Activated CD8-positive, alpha-beta memory T cell treated with anti-CD3 and anti-CD28 coated beads, Interleukin-2, amount 50 U/mL, for 48 hours (primary cell): ENCODE data around the gene TFE3.

Experiments
- DNase-seq: peaks from one replicate; pipeline ENCODE4 v3.0.0-alpha.2; 2020

The TFE3 gene

DNA sequence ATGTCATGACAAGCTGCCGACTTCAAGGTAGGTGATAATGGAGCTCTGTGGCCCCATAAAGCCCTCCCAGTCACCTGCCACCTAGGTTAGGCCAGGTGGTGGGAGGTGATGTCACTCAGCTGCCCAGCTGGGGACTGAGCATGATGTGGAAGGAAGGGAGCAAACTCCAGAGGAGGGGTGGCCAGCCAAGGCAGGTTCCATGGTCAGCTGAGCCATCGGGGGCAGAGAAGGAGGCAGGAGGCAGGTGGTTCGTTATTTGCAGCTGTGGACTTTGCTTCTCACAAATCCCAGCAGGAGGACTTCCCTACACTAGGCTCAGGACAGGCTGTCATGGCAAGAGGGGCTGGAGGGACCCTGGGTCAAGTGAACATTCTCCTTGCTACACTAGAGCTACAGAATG, 17.8 kb upstream of the TFE3 start:
- no peak for DNase-seq

DNA sequence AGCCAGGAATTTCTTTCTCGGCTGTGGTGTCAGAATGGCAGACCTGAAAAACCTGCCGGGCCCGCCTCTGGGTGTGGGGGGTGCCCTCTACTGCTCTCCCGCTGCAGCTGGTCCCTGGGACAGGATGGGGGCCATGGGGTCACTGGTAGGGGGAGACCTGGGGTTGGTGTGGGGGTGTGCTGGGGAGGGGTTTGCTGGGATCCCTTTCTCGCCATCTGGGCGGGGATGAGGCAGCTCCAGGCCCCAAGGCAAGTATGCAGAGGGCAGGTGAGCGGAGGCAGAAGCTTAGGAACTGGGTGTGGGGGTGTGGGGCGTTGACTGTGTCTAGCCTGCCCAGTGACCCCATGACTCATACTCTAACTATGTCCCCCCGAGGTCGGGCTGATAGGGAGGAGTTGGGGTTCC, 16.5 kb upstream of the TFE3 start:
- no peak for DNase-seq

DNA sequence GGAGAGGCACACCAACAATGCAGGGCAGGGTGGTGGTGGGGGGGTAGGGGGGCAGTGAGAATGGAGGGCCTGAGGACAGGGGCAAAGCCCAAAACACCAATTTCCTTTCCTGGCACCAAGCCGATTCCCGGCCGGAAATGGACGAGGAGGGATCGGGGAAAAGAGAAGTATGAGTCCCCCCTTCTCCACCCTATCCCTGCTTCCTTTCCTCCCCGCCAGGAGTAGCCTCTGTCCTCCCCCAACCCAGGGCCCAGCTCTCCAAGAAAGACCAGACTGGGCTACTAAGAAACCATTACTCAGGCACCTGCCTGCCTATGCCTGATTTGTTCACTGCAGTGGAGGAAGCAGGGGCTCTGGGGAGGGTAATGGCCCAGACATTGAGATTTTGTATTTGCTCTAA, 16.0 kb upstream of the TFE3 start:
- no peak for DNase-seq

DNA sequence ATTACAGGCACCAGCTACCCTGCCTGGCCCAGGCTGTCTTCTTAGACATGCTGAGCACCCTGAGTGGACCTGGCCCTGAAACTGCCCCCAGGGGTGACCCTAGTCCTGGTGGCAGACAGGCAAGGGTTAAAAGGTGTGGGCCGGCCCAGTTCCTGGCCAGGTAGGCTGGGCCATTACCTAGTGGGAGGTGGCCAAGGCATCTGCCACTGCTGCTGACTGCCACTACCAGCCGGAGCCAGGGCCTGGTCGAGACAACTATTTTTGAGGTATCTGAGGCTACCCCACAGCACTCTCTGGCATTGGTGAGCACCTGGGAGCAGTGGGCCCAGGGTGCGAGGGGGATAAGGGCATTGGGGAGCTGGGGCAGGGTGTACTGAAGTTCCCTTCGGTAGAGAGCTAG, 15.6 kb upstream of the TFE3 start, which contains the start of gene CCDC120:
Gene CCDC120, plus strand, starts transcription at position 206 of the 400 bp plus-strand sequence. CDS start 3,043 bp downstream, outside the sequence.
- DNase-seq = no peak

DNA sequence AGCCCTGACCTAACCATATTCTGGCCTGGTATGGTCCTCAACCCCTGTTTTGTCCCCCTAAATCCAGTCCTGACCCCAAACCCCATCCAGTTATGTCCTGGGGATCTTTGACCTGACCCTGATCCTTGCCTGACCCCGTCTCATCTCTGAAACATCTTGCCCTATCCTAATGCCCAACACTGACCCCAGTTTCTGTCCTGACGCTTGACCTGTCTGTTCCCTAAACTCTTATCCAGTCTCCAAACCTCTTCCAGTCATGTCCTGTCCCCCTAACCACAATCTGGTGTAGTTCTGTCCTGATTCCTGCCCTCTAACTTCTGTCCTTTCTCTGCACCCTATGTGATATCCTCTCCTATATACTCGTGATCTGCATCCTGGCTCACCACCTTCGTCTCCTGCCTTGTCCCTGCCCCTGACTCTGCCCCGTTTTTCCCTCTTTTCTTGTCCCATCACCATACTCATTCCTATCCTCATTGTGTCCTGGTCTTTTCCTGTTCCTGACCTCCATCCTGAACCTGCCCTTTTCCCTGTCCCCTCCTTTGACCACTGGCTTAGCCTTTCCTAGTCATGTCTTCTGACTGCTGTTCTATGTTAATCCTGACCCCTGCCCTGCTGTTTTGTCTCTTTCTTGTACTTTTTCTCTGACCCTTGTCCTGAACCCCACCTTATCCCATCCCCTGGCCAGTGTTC, 11.1 kb upstream of the TFE3 start:
- DNase-seq = no peak

GRCh38 chrX:49053223-49054072, 10.3 kb upstream of the TFE3 start:
- DNase-seq = peak; percentile 79

- DNase-seq = no peak
Observed at GRCh38 chrX:49043987-49044281, 777 bp upstream of the TFE3 start.

- DNase-seq = no peak
Observed at GRCh38 chrX:49042581-49043219, 457 bp downstream of the TFE3 start.

DNA sequence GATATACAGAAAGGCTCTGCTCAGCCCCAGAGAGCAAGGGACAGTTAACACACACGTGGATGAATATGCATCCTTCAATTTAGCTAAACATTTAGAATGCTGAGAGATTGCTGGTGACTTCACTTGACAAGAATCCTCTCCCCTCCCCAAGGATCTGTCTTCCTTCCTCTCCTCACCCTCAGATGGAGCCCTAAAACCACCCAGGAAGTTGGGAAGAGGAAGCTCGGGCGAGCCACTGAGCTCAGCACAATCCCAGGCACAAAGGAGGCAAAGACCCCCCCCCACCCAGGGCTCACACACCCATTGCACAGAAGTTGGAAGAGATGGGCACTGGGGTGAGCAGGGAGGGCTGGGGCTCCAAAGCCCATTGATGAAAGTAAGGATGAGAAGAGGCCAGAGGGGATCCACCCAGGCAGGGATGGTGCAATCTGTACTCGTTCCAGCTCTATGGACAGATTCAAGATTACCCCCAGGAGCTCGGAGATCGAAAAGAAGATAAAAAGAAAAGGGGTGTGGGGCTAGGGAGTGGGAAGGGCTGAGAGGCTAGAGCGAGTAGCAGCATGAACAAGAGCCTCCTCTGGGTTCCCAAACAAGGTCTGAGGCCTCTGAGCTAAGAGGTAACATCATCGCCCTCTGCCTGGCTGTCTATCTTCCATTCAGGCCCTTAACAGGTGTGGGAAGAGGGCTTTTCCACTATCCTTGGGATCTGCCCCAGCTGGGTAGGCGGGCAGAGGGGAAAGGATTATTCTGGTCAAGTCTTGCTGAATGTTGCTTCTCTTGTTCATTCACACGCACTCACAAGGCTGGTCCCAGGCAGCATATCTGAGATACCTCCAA, 1.2 kb downstream of the TFE3 start:
- DNase-seq = no peak

DNA sequence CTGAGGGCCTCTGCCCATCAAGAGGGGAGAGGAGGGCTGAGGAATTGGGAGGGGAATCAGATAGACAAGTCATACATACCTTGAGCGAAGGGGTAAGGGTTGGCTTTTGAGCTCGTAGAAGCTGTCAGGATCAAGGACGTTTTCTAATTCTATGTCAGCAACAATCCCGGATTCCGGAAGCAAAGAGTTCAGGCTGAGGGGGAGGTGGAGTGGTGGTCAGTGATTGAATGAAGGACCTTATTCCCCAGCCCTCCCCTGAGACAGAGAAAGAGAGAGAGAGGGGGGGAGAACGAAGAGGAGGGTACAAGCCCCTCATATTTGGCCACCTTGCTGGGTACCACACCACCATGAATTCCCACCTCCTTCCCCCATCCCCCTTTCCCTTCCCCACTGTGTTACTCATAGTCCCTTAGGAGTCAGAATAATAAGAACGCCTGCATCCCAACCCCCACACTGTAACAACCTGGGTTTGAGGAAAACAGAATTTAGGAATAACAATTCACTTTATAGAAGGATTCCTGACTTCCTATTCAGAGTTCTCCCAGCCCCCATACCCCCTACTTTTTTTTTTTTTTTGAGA, 2.7 kb downstream of the TFE3 start:
- DNase-seq = no peak

DNA sequence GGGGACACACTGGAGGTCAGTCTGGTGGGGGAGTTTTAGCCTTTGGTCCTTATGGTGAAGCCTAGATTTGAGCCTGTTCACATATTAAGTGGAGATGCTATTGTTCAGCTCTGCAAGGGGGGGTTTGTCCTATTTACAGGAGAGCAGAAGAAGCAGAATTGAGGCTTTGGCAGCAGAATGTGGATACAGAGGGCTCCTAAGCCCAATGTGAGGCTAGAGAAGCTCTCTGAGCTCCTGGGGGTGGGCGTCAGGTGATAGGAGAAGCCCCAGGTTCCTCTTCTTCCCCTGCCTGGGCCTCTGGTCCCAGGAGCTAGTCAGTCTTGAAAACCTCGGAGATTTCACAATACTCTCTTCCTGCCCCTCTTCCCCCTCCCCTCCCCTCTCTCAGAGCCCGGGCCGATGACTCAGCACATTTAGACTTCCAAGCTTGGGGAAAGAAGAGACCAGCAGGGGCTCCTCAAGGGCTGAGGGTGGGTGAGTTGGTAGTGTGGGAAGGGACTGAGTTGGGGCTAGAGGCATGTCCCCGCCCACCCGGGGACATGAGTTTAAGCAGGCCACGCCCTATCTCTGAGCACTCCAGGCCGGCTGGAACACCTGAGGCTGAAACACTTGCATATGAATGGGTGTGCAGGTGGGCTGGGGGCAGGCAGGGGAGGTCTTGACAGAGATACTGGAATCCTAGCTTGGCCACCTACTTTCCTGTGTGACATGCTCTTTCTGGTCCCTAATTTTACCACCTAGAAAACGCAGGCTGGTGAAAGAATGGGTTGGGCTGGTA, 3.4 kb downstream of the TFE3 start:
- DNase-seq = peak; percentile 55

DNA sequence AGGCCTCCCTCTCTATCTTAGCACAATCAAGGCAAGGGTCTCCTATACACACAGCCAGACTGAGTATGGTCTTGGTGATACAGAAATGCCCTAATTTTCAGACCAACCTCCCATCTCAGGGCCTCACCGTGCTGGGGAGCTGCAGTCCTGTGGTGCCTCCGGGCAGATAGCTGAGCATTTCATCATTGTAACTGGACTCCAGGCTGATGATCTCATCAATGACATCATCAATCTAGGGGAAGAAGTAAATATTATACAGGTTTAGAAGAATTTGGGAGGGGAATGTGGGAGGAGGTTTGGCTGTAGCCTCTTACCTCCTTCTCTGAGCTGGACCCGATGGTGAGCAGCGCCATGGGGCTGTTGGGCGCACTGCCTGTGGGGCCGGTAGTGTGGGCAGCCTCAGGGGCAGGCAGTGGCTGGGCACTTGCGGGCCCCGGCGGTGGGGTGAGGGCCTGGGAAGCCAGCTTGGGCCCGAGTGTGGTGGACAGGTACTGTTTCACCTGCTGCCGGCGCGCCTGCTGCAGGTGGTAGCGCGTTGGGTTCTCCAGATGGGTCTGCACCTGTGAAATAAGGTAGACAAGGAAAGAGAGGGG, 5.2 kb downstream of the TFE3 start:
- no peak for DNase-seq

GRCh38 chrX:49030283-49030682, 12.9 kb downstream of the TFE3 start:
- DNase-seq = no peak

DNA sequence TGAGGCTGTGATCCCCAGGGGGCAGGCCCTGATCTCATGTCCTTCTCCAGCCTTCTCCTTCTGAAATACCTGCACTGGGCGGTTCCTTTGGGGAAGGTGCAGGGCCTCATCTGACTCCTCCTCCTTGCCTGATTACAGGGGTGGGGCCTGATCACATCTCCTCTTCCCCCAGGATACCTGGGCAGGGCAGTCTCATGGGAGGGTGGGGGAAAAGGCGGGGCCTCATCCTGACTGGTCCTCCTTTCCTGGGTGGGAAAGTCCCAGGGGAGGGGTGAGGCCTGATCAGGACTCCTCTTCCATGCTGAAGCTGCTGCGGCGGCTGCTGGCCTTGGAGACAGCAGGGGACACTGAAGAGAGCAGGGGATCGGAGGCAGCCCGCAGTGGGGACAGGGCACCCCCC, 13.3 kb downstream of the TFE3 start:
- DNase-seq = no peak

DNA sequence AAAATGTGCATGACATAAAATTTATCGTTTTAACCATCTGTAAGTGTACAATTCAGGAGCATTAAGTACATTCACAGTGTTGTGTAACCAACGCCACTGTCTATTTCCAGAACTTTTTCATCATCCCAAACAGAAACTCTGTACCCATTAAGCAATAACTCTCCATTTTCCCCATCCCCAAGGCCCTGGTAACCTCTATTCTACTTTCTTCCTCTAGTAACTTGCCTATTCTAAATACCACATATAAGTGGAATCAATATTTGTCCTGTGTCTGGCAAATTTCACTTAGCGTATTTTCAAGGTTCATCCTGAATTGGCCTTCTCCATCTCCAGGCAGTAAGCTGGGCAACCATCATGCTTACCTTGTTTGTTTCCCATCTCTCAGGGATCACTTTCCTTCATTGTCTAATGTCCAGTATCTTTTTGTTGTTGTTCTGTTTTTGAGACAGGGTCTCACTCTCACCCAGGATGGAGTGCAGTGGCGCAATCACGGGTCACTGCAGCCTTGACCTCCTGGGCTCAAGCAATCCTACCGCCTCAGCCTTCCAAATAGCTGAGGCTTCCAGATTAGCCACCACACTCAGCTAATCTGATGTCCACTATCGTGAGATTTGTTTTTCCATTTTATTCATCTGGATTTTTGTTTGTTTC, 23.4 kb downstream of the TFE3 start:
- DNase-seq = no peak

GRCh38 chrX:49019050-49019449, 24.1 kb downstream of the TFE3 start:
- no peak for DNase-seq

GRCh38 chrX:49003696-49004095, 39.5 kb downstream of the TFE3 start:
- no peak for DNase-seq

DNA sequence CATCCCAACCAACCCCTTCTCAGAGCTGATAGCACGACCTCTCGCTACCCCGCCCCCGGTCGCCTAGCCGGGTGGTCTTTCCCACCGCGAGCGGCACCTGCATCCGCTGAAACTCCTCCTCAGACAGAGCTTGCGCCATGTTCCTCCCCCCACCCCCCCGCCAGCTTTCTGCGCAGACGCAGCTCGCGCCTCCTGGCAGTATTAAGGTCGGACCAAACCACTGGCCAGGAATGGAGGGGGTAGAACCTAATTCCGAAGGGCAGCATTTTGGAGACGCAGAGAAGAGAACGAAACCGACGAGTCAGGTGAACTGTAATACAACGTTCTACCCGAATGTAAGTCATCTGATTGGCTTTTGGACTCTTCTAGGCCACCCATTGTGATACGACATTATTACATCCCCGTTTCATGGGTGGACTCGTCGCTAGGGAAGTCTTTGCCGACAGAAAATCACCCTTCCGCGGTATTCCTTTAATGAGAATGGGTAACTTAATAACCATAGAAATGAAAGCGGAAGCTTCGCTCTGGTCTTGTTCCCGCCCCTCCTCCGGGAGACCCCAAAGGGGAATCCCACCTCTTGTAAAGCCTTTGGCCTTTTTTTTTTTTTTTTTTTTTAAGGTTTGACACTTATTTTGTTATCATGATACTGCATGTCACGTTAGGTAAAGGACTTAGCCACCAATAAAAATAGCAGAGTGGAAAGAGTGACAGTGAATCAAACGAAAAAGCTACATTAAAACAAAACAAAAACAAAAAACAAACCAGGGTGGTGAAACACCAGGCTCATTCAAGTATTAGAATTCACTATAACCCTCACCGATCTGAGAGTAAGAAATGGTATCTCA, 40.8 kb downstream of the TFE3 start, which contains the start of gene GRIPAP1:
Gene GRIPAP1, minus strand, starts transcription at position 174 of the 845 bp plus-strand sequence. Its CDS starts 35 bp downstream, at position 139.
- peak; percentile 81 for DNase-seq

GRCh38 chrX:49001521-49002090, 41.6 kb downstream of the TFE3 start:
- peak; percentile 68 for DNase-seq
